Tibial nerve (tissue), 4 donors: ENCODE measurements around the gene FBXO30. TPM values are rescaled to one million over a fixed set of nuclear protein-coding genes. Genes with fewer than 3 reads are reported as not detected.

Experiments used
- DNase-seq, 2 donors: peaks; one replicate each; pipeline ENCODE4 v3.0.0-alpha.2; 2019; ENCODE audit warnings: low spot score in 2 of 2
- H3K27ac ChIP-seq, 4 donors: fragments of 200-600 bp; sonication (generic) in 3 of 4; one replicate each; pipeline ENCODE4 v1.5.1; 2017 to 2019; ENCODE audit warnings: mild to moderate bottlenecking in 1 of 4
- H3K27me3 ChIP-seq, 2 donors: fragments of 200-600 bp; sonication (generic) in 1 of 2; one replicate each; pipeline versions ENCODE4 v1.5.1 to v1.6.0; 2017 to 2019
- H3K36me3 ChIP-seq, 3 donors: fragments of 200-600 bp; sonication (generic); one replicate each; pipeline ENCODE4 v1.5.1; 2018 to 2019
- H3K4me1 ChIP-seq, 4 donors: fragments of 200-600 bp; sonication (generic) in 3 of 4; one replicate each; pipeline ENCODE4 v1.5.1; 2017 to 2019
- H3K4me3 ChIP-seq, 4 donors: fragments of 200-600 bp; sonication (generic) in 3 of 4; one replicate each; pipeline ENCODE4 v1.5.1; 2017 to 2019; ENCODE audit warnings: mild to moderate bottlenecking in 1 of 4, moderate library complexity in 1 of 4
- H3K9me3 ChIP-seq, 4 donors: fragments of 200-600 bp; sonication (generic) in 3 of 4; one replicate each; pipeline ENCODE4 v1.5.1; 2017 to 2019
- CTCF ChIP-seq, 5 experiments: fragments of 200-600 bp in 3 of 5; fragments of 450-650 bp in 2 of 5; sonication (generic) in 3 of 5; IDR thresholded peaks; one replicate each; pipeline ENCODE4 v1.5.1; 2016 to 2019; ENCODE audit warnings: antibody characterized with exemption in 5 of 5, mild to moderate bottlenecking in 3 of 5, moderate library complexity in 2 of 5
- EP300 ChIP-seq, 2 donors: sonication (generic); formaldehyde crosslinking; IDR thresholded peaks; one replicate each; pipeline ENCODE4 v1.6.1; 2017; ENCODE audit warnings: antibody characterized with exemption in 2 of 2, mild to moderate bottlenecking in 1 of 2
- POLR2A ChIP-seq, 2 donors: fragments of 450-650 bp; IDR thresholded peaks; one replicate each; pipeline ENCODE4 v1.6.1; 2017; ENCODE audit warnings: antibody characterized with exemption in 2 of 2, mild to moderate bottlenecking in 2 of 2, moderate library complexity in 2 of 2
- WGBS, 2 donors: methylation state at CpG; one replicate each; pipeline ENCODE4 v1.1.5; 2018; 5-methylcytosine and 5-hydroxymethylcytosine counted together
- total RNA-seq, 4 donors: library from RNA; depleted of rRNA; stranded (reverse); fragments of >200 nt; gene quantifications; one replicate each; pipeline ENCODE4 v1.1.0, GENCODE V29; 2016

Gene FBXO30
- total RNA-seq, 4 donors from 2014 or later = 6.8 to 9.6 (median 8.2) TPM

DNA sequence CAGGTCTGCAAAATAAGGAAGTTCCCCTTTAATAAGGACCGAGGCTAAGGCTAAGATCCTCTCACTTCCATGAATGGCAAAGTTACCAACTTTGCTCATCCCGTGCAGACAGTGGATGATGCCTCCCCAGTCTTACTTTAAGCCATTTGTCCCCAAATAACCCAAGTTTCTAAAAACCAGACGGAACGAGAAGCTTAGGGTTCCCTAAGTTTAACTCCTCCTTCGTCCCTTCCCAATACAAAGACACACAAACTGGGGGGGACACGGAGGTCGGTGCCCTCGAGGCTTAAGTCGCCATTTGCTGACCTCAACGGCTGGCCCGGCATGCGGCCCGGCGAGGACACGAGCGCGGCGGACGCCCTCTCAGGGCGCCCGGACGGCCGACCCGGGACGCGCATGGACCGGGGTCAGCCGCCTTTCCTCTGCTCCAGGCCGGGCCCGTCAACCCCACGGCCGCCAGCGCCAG is 527 bp downstream of the FBXO30 start:
- H3K4me3 ChIP-seq = peak overlapping the region; percentile 70 to 81 (median 76)
- H3K27me3 ChIP-seq = no peaks in the 10 kb centered on the region
- no peak for DNase-seq
- H3K9me3 ChIP-seq = no peaks in the 10 kb centered on the region
- H3K27ac ChIP-seq = peak overlapping the region; percentile 85 to 98 (median 93)
- TF ChIP-seq EP300 (IDR thresholded peaks at IDR 0.05) (no peak), POLR2A (IDR thresholded peaks at IDR 0.05) (no peak), CTCF (IDR thresholded peaks at IDR 0.05) (no peak)
- WGBS, 2 donors = 0 to 1% methylated on average over 19 to 21 of the region's 33 CpGs
- H3K4me1 ChIP-seq = peaks cover 0 to 57% (median 13%) of the 10 kb centered on the region in 4 donors
- H3K36me3 ChIP-seq = no peaks in the 10 kb centered on the region

GRCh38 chr6:145813285-145814034 is 1.1 kb downstream of the FBXO30 start:
- H3K4me1 ChIP-seq = peaks cover 0 to 63% (median 13%) of the 10 kb centered on the region in 4 donors
- TF ChIP-seq EP300 (IDR thresholded peaks at IDR 0.05) (no peak), CTCF (IDR thresholded peaks at IDR 0.05) (no peak), POLR2A (IDR thresholded peaks at IDR 0.05) (no peak)
- peak overlapping the region; percentile 70 to 81 (median 76) for H3K4me3 ChIP-seq

DNA sequence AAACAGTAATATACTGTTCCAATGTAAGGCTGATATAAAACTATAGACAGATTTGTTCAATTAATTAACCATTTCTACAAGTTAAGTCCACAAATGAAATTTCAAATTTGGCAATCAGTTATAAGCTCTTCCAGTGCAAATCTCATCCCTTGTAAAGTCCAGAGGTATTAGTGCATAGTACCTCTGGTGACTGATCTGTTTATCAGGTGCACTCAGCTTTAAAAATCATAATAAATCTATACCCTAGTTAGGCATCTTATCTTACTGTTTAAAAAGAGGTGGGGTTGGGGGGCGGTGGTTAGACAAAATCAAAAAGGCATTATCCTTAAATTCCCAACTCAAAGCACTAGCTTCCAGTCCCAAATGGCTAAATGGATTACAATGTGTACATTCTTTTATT is 2.9 kb downstream of the FBXO30 start:
- no peaks in the 10 kb centered on the region for H3K36me3 ChIP-seq
- H3K4me3 ChIP-seq = no peak overlapping the region
- no peak for DNase-seq
- TF ChIP-seq EP300 (IDR thresholded peaks at IDR 0.05) (no peak), POLR2A (IDR thresholded peaks at IDR 0.05) (no peak), CTCF (IDR thresholded peaks at IDR 0.05) (no peak)
- H3K9me3 ChIP-seq = no peaks in the 10 kb centered on the region
- H3K4me1 ChIP-seq = peaks cover 0 to 65% (median 13%) of the 10 kb centered on the region in 4 donors
- H3K27ac ChIP-seq = no peak overlapping the region
- 70 to 80% methylated on average over 1 of the region's 1 CpG for WGBS, 2 donors
- H3K27me3 ChIP-seq = no peaks in the 10 kb centered on the region

More at GRCh38 chr6:145813285-145814034, 1.1 kb downstream of the FBXO30 start:
- Histone ChIP-seq H3K9me3 (no peaks in the 10 kb centered on the region), H3K27me3 (no peaks in the 10 kb centered on the region), H3K36me3 (no peaks in the 10 kb centered on the region), H3K27ac (peak overlapping the region; percentile 85 to 98 (median 93))
- WGBS, 2 donors = 7 to 8% methylated on average over 12 of the region's 12 CpGs
- DNase-seq = no peak

DNA sequence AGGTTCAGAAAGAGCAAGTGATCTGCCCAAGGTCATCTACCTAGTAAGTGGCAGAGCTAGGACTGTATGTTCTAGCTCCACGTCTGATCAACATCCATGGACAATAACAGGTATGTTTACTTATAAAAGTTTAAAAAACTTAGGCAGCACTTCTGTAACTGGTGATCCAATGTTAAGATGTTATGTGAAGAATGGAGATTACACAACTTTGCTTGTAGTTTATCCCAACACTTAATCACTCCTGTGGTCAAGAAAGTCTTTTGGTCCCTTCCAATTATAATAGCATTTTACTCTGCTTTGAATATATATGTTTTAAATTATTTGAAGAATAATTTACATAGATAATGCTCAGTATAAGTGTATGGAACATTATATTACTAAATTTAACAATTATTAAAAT is 4.8 kb downstream of the FBXO30 start:
- no peak overlapping the region for H3K4me3 ChIP-seq
- DNase-seq = no peak
- no peak for TF ChIP-seq POLR2A (IDR thresholded peaks at IDR 0.05)
- TF ChIP-seq EP300 (IDR thresholded peaks at IDR 0.05) = no peak
- no peak for TF ChIP-seq CTCF (IDR thresholded peaks at IDR 0.05)
- peaks cover 0 to 51% (median 13%) of the 10 kb centered on the region in 4 donors for H3K4me1 ChIP-seq
- no peaks in the 10 kb centered on the region for H3K27me3 ChIP-seq
- H3K27ac ChIP-seq = no peak overlapping the region
- 85 to 91% methylated on average over 1 of the region's 1 CpG for WGBS, 2 donors
- H3K9me3 ChIP-seq = no peaks in the 10 kb centered on the region
- H3K36me3 ChIP-seq = peaks cover 0 to 15% (median 0%) of the 10 kb centered on the region in 3 donors

GRCh38 chr6:145809211-145809610 is 5.4 kb downstream of the FBXO30 start:
- no peak for DNase-seq
- Histone ChIP-seq H3K27ac (no peak overlapping the region), H3K36me3 (peaks cover 0 to 21% (median 0%) of the 10 kb centered on the region in 3 donors), H3K4me1 (peaks cover 0 to 53% (median 13%) of the 10 kb centered on the region in 4 donors), H3K4me3 (no peak overlapping the region), H3K27me3 (no peaks in the 10 kb centered on the region), H3K9me3 (no peaks in the 10 kb centered on the region)
- no peak for TF ChIP-seq EP300 (IDR thresholded peaks at IDR 0.05)
